HUDEP-2 (cell line): ENCODE measurements around the gene DUSP5.

Experiments
- DNase-seq, 76 experiments: peaks; one replicate each; lab custom pipeline; 2025; ENCODE audit not compliant: unreplicated experiment in 76 of 76; lab: John Stamatoyannopoulos, UW

Gene DUSP5

GRCh38 chr10:110479710-110480109 lies 18.0 kb upstream of the DUSP5 start:
- no peak for DNase-seq

GRCh38 chr10:110480387-110480786 lies 17.3 kb upstream of the DUSP5 start:
- DNase-seq: no peak

GRCh38 chr10:110481919-110482318 lies 15.8 kb upstream of the DUSP5 start:
- no peak for DNase-seq

GRCh38 chr10:110483633-110484032 lies 14.1 kb upstream of the DUSP5 start:
- DNase-seq: peak in 49 of 76 experiments; percentile 7 to 84 (median 46)

GRCh38 chr10:110485541-110485940 lies 12.2 kb upstream of the DUSP5 start:
- DNase-seq: no peak

- no peak for DNase-seq
Measured at GRCh38 chr10:110486680-110487410, 10.9 kb upstream of the DUSP5 start.

GRCh38 chr10:110487411-110488331 lies 10.0 kb upstream of the DUSP5 start:
- peak in 1 of 76 experiments; percentile 7 for DNase-seq

- no peak for DNase-seq
Measured at GRCh38 chr10:110488332-110488681, 9.4 kb upstream of the DUSP5 start.

- DNase-seq: no peak
Measured at GRCh38 chr10:110488940-110489339, 8.8 kb upstream of the DUSP5 start.

GRCh38 chr10:110490640-110491039 lies 7.1 kb upstream of the DUSP5 start:
- DNase-seq: no peak

- no peak for DNase-seq
Measured at GRCh38 chr10:110491346-110491745, 6.4 kb upstream of the DUSP5 start.

- no peak for DNase-seq
Measured at GRCh38 chr10:110492069-110492822, 5.5 kb upstream of the DUSP5 start.

- no peak for DNase-seq
Measured at GRCh38 chr10:110493832-110494426, 3.8 kb upstream of the DUSP5 start.

- DNase-seq: no peak
Measured at GRCh38 chr10:110494532-110494931, 3.2 kb upstream of the DUSP5 start.

- peak in 7 of 76 experiments; percentile 11 to 42 (median 17) for DNase-seq
Measured at GRCh38 chr10:110495731-110496552, 1.8 kb upstream of the DUSP5 start.

- no peak for DNase-seq
Measured at GRCh38 chr10:110496553-110497437, 912 bp upstream of the DUSP5 start.

- DNase-seq: peak in 23 of 76 experiments; percentile 12 to 53 (median 35)
Measured at GRCh38 chr10:110498087-110498981, 627 bp downstream of the DUSP5 start.
